HepG2 (cell line): Measurements from ENCODE around the gene PPP1R9A. TPM values are rescaled to one million over a fixed set of nuclear protein-coding genes. Genes with fewer than 3 reads are reported as not detected.

ENCODE experiments used
- ATM ChIP-seq: fragments of 450-650 bp; IDR thresholded peaks from 2 replicates; pipeline ENCODE4 v1.7.1; 2017; ENCODE audit warnings: mild to moderate bottlenecking, borderline replicate concordance
- CHD2 ChIP-seq: IDR thresholded peaks from 2 replicates; pipeline ENCODE4 v1.6.1; 2011; ENCODE audit warnings: low read depth, low read length, improper control_type of control experiment
- CREB1 ChIP-seq, 2 experiments: fragments of 450-650 bp in 1 of 2; IDR thresholded peaks; 2 replicates each; pipeline ENCODE4 v1.6.1; 2016 to 2017; ENCODE audit warnings: control low read depth in 1 of 2, mild to moderate bottlenecking in 1 of 2, missing compliant biosample characterization in 1 of 2, missing genetic modification characterization in 1 of 2
- FOSL1 ChIP-seq: sonication (generic); formaldehyde crosslinking; IDR thresholded peaks from 2 replicates; pipeline ENCODE4 v1.9.0; 2021; ENCODE audit warnings: missing genetic modification reagents, borderline replicate concordance
- FOXA1 ChIP-seq, 2 experiments: fragments of 450-650 bp in 1 of 2; sonication (generic) in 1 of 2; formaldehyde crosslinking in 1 of 2; IDR thresholded peaks; 2 replicates each; pipeline versions ENCODE4 v1.4.0 to v1.6.1; 2016 to 2020; ENCODE audit warnings: missing genetic modification reagents in 1 of 2
- ISX ChIP-seq: sonication (generic); formaldehyde crosslinking; conservative IDR thresholded peaks from 2 replicates; pipeline ENCODE4 v1.5.0; 2020; ENCODE audit warnings: missing genetic modification reagents
- KDM4B ChIP-seq: sonication (generic); formaldehyde crosslinking; IDR thresholded peaks from 2 replicates; pipeline ENCODE4 v1.4.0; 2020; ENCODE audit warnings: missing genetic modification reagents
- NR1H2 ChIP-seq: sonication (generic); formaldehyde crosslinking; IDR thresholded peaks from 2 replicates; pipeline ENCODE4 v1.8.1; 2022; ENCODE audit warnings: low read depth, missing genetic modification reagents, borderline replicate concordance
- NR2F1 ChIP-seq, 2 experiments: fragments of 450-650 bp in 1 of 2; formaldehyde crosslinking in 1 of 2; IDR thresholded peaks; 2 replicates each; pipeline versions ENCODE4 v1.5.0 to v1.6.1; 2016 to 2020; ENCODE audit warnings: mild to moderate bottlenecking in 1 of 2, missing compliant biosample characterization in 1 of 2, missing genetic modification reagents in 1 of 2, moderate library complexity in 1 of 2
- POGK ChIP-seq: sonication (generic); formaldehyde crosslinking; conservative IDR thresholded peaks from 2 replicates; pipeline ENCODE4 v1.8.0; 2022; ENCODE audit warnings: mild to moderate bottlenecking, moderate library complexity, missing genetic modification reagents
- TBL1XR1 ChIP-seq: fragments of 150-350 bp; IDR thresholded peaks from 2 replicates; pipeline ENCODE4 v1.6.1; 2014; ENCODE audit warnings: borderline replicate concordance, low read length; ENCODE audit not compliant: partially characterized antibody
- ZFP36 ChIP-seq: fragments of 150-350 bp; IDR thresholded peaks from 2 replicates; pipeline ENCODE4 v1.6.1; 2018; ENCODE audit warnings: borderline replicate concordance, low read length, low read depth; ENCODE audit not compliant: partially characterized antibody
- ZFP36L1 ChIP-seq: sonication (generic); formaldehyde crosslinking; IDR thresholded peaks from 2 replicates; pipeline ENCODE4 v1.8.0; 2022; ENCODE audit warnings: mild to moderate bottlenecking, missing genetic modification reagents, moderate library complexity
- ZFP36L2 ChIP-seq: sonication (generic); formaldehyde crosslinking; IDR thresholded peaks from 2 replicates; pipeline ENCODE4 v1.4.0; 2020; ENCODE audit warnings: missing genetic modification reagents
- ZNF12 ChIP-seq: sonication (generic); formaldehyde crosslinking; IDR thresholded peaks from 2 replicates; pipeline ENCODE4 v1.5.0; 2020; ENCODE audit warnings: missing genetic modification reagents
- ZNF230 ChIP-seq: sonication (generic); formaldehyde crosslinking; IDR thresholded peaks from 2 replicates; pipeline ENCODE4 v1.4.0; 2020; ENCODE audit warnings: mild to moderate bottlenecking, missing genetic modification reagents
- ZNF543 ChIP-seq: sonication (generic); formaldehyde crosslinking; IDR thresholded peaks from 2 replicates; pipeline ENCODE4 v1.4.0; 2020; ENCODE audit warnings: mild to moderate bottlenecking, missing genetic modification reagents
- ZNF7 ChIP-seq: IDR thresholded peaks from 2 replicates; pipeline ENCODE4 v1.6.1; 2016; ENCODE audit warnings: missing biosample characterization, missing genetic modification reagents
- ZNF800 ChIP-seq: sonication (generic); formaldehyde crosslinking; IDR thresholded peaks from 2 replicates; pipeline ENCODE4 v1.4.0; 2020; ENCODE audit warnings: missing genetic modification reagents
- ZNF841 ChIP-seq: sonication (generic); formaldehyde crosslinking; IDR thresholded peaks from 2 replicates; pipeline ENCODE4 v1.8.1; 2023; ENCODE audit warnings: missing genetic modification reagents, borderline replicate concordance
- ZSCAN9 ChIP-seq: IDR thresholded peaks from 2 replicates; pipeline ENCODE4 v1.6.1; 2016; ENCODE audit warnings: borderline replicate concordance
- polyA plus RNA-seq, 8 experiments: library from polyadenylated mRNA; depleted of rRNA in 3 of 8; stranded (reverse) in 7 of 8; unstranded in 1 of 8; fragments of >200 nt; fragmentation: Illumina TruSeq in 4 of 8; extraction: Trizol in 4 of 8; gene quantifications; 2 replicates each; pipeline versions ENCODE4 v1.2.1 to v1.2.3, GENCODE V29; 2011 to 2016; ENCODE audit warnings: low read depth in 4 of 8, missing spikeins in 1 of 8, mixed read lengths in 1 of 8; ENCODE audit not compliant: insufficient read depth in 1 of 8
- total RNA-seq, 5 experiments: library from RNA; depleted of rRNA; stranded (reverse); fragments of >200 nt; fragmentation: Illumina TruSeq; extraction: Trizol; gene quantifications; 2 replicates each; pipeline ENCODE4 v1.2.3, GENCODE V29; 2016; ENCODE audit warnings: low read depth in 1 of 5
- TF ChIP-seq, protein P1 (sequence below), 2 experiments: sonication (generic) in 1 of 2; formaldehyde crosslinking in 1 of 2; IDR thresholded peaks; 2 replicates each; pipeline versions ENCODE4 v1.4.0 to v1.6.1; 2018 to 2020; ENCODE audit warnings: missing genetic modification reagents in 2 of 2, borderline replicate concordance in 1 of 2, low read depth in 1 of 2, mild to moderate bottlenecking in 1 of 2, missing biosample characterization in 1 of 2
- TF ChIP-seq, protein P2 (sequence below): IDR thresholded peaks from 2 replicates; pipeline ENCODE4 v1.6.1; 2016; ENCODE audit warnings: mild to moderate bottlenecking

PPP1R9A gene
- total and polyA plus RNA-seq, 2 of the 13 experiments (the other 11 are each of a cell fraction or from before 2014, with no cell fraction given) = 11.4 to 31.9 TPM

DNA sequence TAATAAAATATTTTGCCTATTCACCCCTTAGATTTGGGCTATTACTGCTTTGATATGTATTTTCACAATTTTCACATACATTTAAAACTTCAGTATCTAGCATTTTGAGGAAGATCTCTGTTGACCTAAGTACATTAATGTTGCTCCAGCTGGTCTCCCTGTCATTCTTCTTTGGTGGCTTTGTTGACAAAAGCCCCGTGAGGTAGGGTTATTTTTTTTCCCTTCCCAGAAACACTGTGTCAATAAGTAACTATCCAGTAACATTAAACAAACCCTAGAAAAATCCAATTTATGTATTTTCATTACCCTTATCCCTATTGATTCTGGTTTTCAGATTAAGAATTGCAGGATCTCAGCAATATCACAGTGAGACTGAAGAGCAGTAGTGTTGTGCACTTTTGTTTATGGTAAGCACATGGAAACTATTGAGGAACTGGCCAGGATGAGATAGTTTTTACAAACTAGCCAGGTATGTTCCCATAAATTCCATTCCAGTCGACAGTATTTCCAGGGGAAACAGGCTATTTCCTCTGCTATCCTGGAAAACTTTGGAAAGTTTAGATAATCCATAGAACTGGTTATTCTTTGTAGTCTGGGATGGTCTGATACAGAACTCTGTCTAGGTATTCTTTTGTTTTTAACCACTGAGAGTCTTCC lies 218.8 kb downstream of the PPP1R9A start (continued):
- TF ChIP-seq NR1H2 (CRISPR knock-in tag) = no peak
- no peak for TF ChIP-seq CREB1 (IDR thresholded peaks at IDR 0.05)
- TF ChIP-seq CREB1 (CRISPR knock-in tag; IDR thresholded peaks at IDR 0.05) = 0 out of 2 replicates have a peak, but pooled peaks have one; percentile 26
- TF ChIP-seq, protein P1, sequence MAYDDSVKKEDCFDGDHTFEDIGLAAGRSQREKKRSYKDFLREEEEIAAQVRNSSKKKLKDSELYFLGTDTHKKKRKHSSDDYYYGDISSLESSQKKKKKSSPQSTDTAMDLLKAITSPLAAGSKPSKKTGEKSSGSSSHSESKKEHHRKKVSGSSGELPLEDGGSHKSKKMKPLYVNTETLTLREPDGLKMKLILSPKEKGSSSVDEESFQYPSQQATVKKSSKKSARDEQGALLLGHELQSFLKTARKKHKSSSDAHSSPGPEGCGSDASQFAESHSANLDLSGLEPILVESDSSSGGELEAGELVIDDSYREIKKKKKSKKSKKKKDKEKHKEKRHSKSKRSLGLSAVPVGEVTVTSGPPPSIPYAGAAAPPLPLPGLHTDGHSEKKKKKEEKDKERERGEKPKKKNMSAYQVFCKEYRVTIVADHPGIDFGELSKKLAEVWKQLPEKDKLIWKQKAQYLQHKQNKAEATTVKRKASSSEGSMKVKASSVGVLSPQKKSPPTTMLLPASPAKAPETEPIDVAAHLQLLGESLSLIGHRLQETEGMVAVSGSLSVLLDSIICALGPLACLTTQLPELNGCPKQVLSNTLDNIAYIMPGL (CRISPR knock-in tag; IDR thresholded peaks at IDR 0.05; ENCODE audit: borderline replicate concordance in 1 of 2, low read depth in 1 of 2) = no peak
- TF ChIP-seq ZFP36 = no peak
- TF ChIP-seq CHD2 = no peak
- peak; percentile 59 for TF ChIP-seq TBL1XR1
- no peak for TF ChIP-seq NR2F1 (CRISPR knock-in tag; IDR thresholded peaks at IDR 0.05)
- no peak for TF ChIP-seq ISX
- TF ChIP-seq FOSL1 (CRISPR knock-in tag) = no peak
- no peak for TF ChIP-seq ZFP36L2 (CRISPR knock-in tag)
- TF ChIP-seq KDM4B = no peak
- TF ChIP-seq ZSCAN9 = no peak
- no peak; the same call in 1 of the 2 replicates for TF ChIP-seq ZFP36L1 (CRISPR knock-in tag)
- TF ChIP-seq ZNF543 (CRISPR knock-in tag) = no peak
- no peak for TF ChIP-seq POGK (CRISPR knock-in tag)
- no peak for TF ChIP-seq ZNF800 (CRISPR knock-in tag)
- TF ChIP-seq, protein P2, sequence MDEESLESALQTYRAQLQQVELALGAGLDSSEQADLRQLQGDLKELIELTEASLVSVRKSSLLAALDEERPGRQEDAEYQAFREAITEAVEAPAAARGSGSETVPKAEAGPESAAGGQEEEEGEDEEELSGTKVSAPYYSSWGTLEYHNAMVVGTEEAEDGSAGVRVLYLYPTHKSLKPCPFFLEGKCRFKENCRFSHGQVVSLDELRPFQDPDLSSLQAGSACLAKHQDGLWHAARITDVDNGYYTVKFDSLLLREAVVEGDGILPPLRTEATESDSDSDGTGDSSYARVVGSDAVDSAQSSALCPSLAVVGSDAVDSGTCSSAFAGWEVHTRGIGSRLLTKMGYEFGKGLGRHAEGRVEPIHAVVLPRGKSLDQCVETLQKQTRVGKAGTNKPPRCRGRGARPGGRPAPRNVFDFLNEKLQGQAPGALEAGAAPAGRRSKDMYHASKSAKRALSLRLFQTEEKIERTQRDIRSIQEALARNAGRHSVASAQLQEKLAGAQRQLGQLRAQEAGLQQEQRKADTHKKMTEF (CRISPR knock-in tag) = 0 out of 2 replicates have a peak, but pooled peaks have one; percentile 53
- no peak for TF ChIP-seq ZNF7
- TF ChIP-seq ZNF12 (CRISPR knock-in tag) = no peak
- TF ChIP-seq ZNF841 (CRISPR knock-in tag) = no peak
- peak; percentile 80 for TF ChIP-seq FOXA1 (IDR thresholded peaks at IDR 0.05)
- peak; percentile 89 for TF ChIP-seq FOXA1 (CRISPR knock-in tag; IDR thresholded peaks at IDR 0.05)
- TF ChIP-seq ZNF230 (CRISPR knock-in tag) = no peak
- TF ChIP-seq ATM = no peak
